ENCODE results near the gene CDC14A.

CDC14A gene

DNA sequence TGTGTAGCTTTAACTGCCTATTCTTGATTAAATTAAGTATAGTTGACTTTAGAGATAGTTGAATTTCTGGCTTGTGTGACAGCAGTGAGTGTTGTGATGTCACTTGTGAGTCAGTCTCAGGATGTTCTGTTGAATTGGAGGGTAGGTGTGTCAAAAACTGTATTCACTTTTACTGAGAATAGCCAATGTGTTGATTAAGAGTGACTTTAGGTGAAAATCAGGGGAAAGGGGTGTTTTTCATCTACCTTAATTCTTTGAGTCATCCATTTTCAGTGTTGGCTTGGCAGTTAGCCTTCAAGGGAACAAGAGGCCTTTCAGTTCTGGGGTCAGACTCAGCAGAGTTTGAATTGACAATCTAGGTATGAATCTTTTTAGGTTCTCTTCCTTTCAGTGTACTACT, 75.9 kb downstream of the CDC14A start:
- TF ChIP-seq, protein P1, sequence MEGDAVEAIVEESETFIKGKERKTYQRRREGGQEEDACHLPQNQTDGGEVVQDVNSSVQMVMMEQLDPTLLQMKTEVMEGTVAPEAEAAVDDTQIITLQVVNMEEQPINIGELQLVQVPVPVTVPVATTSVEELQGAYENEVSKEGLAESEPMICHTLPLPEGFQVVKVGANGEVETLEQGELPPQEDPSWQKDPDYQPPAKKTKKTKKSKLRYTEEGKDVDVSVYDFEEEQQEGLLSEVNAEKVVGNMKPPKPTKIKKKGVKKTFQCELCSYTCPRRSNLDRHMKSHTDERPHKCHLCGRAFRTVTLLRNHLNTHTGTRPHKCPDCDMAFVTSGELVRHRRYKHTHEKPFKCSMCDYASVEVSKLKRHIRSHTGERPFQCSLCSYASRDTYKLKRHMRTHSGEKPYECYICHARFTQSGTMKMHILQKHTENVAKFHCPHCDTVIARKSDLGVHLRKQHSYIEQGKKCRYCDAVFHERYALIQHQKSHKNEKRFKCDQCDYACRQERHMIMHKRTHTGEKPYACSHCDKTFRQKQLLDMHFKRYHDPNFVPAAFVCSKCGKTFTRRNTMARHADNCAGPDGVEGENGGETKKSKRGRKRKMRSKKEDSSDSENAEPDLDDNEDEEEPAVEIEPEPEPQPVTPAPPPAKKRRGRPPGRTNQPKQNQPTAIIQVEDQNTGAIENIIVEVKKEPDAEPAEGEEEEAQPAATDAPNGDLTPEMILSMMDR (IDR thresholded peaks at IDR 0.05; ENCODE audit: unreplicated experiment in 3 of 3) = no peak

DNA sequence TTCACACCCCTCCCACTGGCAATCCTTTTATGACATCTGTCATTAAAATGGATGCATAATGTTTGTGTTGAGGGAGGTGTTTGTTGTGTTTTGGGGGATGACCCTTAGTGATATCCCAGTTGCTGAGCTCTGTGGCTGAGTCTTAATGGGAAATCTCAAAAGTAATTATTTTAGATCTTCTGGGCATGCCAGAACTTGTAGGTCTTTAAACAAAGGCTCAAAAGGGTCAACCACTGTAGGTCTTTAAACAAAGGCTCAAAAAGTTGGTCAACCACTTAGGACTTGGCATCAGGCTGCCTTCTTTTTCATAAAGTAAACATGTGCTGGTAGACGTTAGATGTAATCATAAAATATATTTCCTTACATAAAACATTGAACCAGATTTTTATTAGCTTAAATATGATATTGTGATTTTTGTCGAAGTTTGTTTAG, 78.0 kb downstream of the CDC14A start:
- Mint-ChIP-seq H3K4me1 (peaks cover 4% of the 10 kb centered on the region), H3K9me3 (no peaks in the 10 kb centered on the region), H3K27ac (no peak overlapping the region), H3K36me3 (ENCODE audit: low read depth) (peaks cover 30% of the 10 kb centered on the region), H3K27me3 (ENCODE audit: low read depth) (no peaks in the 10 kb centered on the region), H3K4me3 (no peak overlapping the region)
- TF ChIP-seq, protein P1 (IDR thresholded peaks at IDR 0.05; ENCODE audit: unreplicated experiment in 3 of 3) = no peak

More for the DNA sequence above, 75.9 kb downstream of the CDC14A start:
- H3K36me3 Mint-ChIP-seq (ENCODE audit: low read depth) = peaks cover 20% of the 10 kb centered on the region
- H3K4me1 Mint-ChIP-seq = no peaks in the 10 kb centered on the region
- no peak overlapping the region for H3K27ac Mint-ChIP-seq
- no peaks in the 10 kb centered on the region for H3K9me3 Mint-ChIP-seq
- no peak overlapping the region for H3K4me3 Mint-ChIP-seq
- H3K27me3 Mint-ChIP-seq (ENCODE audit: low read depth) = no peaks in the 10 kb centered on the region

DNA sequence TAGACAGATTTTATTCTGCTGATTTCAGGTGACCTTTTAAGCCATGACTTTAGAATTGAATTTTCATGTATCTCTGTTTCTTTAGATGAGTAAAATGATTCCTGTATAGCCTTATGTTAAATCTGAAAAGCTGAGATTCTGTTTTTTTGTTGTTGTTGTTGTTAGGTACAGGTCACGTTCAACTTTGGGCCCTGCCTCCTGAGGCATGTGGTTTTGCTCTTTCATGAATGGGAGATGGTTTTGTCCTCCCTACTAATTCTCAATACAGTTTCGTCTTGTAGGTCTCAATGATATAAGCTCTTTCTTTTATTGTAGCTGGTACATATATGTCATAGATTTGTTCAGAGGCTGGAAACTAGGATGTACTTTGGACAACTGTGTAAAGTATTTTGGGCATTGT, 79.6 kb downstream of the CDC14A start:
- TF ChIP-seq, protein P1 (IDR thresholded peaks at IDR 0.05; ENCODE audit: unreplicated experiment in 3 of 3) = no peak
- H3K36me3 Mint-ChIP-seq (ENCODE audit: low read depth) = peaks cover 29% of the 10 kb centered on the region
- peaks cover 4% of the 10 kb centered on the region for H3K4me1 Mint-ChIP-seq
- H3K27ac Mint-ChIP-seq = no peak overlapping the region
- no peaks in the 10 kb centered on the region for H3K9me3 Mint-ChIP-seq
- no peaks in the 10 kb centered on the region for H3K27me3 Mint-ChIP-seq (ENCODE audit: low read depth)
- no peak overlapping the region for H3K4me3 Mint-ChIP-seq

DNA sequence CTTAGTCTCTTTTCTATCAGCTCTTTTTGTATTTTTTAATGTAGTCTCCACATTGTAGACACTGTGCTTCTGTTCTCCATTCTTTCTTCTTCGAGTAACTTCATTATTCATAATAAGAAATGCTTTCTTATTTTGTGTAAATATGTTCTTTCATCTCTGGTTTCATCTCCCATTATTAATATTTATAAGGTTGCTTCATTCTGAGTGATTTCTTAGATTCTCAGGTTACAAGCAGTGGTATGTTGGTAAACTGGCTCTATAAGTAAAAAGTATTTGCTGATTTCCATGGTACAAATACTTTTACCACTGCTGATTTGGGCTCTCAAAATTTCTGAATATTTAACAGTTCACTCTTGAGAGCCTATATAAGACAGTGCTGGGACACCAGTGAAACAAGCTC, 81.3 kb downstream of the CDC14A start:
- Mint-ChIP-seq H3K27me3 (ENCODE audit: low read depth) (no peaks in the 10 kb centered on the region), H3K36me3 (ENCODE audit: low read depth) (peaks cover 25% of the 10 kb centered on the region), H3K27ac (no peak overlapping the region), H3K4me1 (peaks cover 4% of the 10 kb centered on the region), H3K4me3 (no peak overlapping the region), H3K9me3 (no peaks in the 10 kb centered on the region)
- TF ChIP-seq, protein P1 (IDR thresholded peaks at IDR 0.05; ENCODE audit: unreplicated experiment in 3 of 3) = no peak

DNA sequence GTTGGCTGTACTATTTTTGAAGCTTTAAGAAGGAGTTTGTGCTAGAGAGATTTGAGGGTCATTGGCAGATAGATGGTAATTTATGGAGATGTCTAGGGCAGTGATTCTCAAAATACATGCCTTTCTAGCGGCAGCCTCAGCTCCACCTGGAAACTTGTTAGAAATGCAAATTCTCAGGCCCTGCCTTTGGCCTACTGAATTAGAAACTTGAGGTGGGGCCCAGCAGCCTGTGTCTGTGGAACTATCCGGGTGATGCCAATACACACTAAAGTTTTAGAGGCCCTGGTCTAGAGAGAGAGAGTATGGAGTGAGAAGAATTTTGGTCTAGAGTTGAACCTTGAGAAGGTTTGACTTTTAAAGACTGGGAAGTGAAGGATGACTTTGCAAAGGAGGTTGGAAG, 82.5 kb downstream of the CDC14A start:
- peaks cover 15% of the 10 kb centered on the region for H3K4me1 Mint-ChIP-seq
- no peak overlapping the region for H3K4me3 Mint-ChIP-seq
- H3K36me3 Mint-ChIP-seq (ENCODE audit: low read depth) = peaks cover 26% of the 10 kb centered on the region
- no peak overlapping the region for H3K27ac Mint-ChIP-seq
- no peaks in the 10 kb centered on the region for H3K27me3 Mint-ChIP-seq (ENCODE audit: low read depth)
- TF ChIP-seq, protein P1 (IDR thresholded peaks at IDR 0.05; ENCODE audit: unreplicated experiment in 3 of 3) = no peak
- H3K9me3 Mint-ChIP-seq = no peaks in the 10 kb centered on the region

DNA sequence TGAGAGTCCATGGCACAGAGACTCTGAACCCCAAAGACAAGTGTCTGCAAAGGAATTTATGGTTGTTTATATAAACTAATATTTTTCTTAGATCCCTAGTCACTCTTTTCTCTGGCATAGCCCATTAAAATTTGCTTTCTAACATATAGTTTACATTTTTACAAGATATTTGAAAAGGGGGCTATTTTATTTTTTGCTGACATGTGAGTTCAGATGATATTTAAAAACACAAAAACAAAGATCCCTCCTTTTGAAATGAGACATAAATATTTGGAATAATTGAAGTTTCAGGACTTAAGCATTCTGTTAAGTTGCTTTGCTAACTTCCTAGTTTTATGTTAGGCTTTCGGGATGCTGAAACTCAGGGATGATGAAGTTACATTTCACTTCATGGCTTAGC, 86.1 kb downstream of the CDC14A start:
- TF ChIP-seq, protein P1 (IDR thresholded peaks at IDR 0.05; ENCODE audit: unreplicated experiment in 3 of 3) = no peak
- Mint-ChIP-seq H3K4me3 (no peak overlapping the region), H3K36me3 (ENCODE audit: low read depth) (peaks cover 21% of the 10 kb centered on the region), H3K27me3 (ENCODE audit: low read depth) (no peaks in the 10 kb centered on the region), H3K27ac (peak overlapping the region in 1 of 3 experiments; percentile 23), H3K9me3 (no peaks in the 10 kb centered on the region), H3K4me1 (peaks cover 19% of the 10 kb centered on the region)

Measured in nephron (organoid).